Endodermal cell (in vitro differentiated cells): ENCODE measurements around the gene TSPAN18. TPM values are rescaled to one million over a fixed set of nuclear protein-coding genes. Genes with fewer than 3 reads are reported as not detected.

ENCODE experiments used
- DNase-seq: peaks from one replicate; pipeline ENCODE4 v3.0.0-alpha.2; 2017
- H3K27ac ChIP-seq: 2 replicates; pipeline ENCODE4 v1.5.1; 2013; ENCODE audit warnings: mild to moderate bottlenecking, low read depth, low read length, moderate library complexity
- H3K27me3 ChIP-seq: 2 replicates; pipeline ENCODE4 v1.6.1; 2013; ENCODE audit warnings: mild to moderate bottlenecking, low read length, moderate library complexity; ENCODE audit not compliant: insufficient read depth, control insufficient read depth, poor library complexity, severe bottlenecking
- H3K36me3 ChIP-seq: 2 replicates; pipeline ENCODE4 v1.7.0; 2013; ENCODE audit warnings: mild to moderate bottlenecking, low read length, moderate library complexity; ENCODE audit not compliant: control insufficient read depth, insufficient read depth
- H3K4me1 ChIP-seq: one replicate; pipeline ENCODE4 v1.7.0; 2013; ENCODE audit warnings: low read length; ENCODE audit not compliant: control insufficient read depth, insufficient read depth
- H3K4me3 ChIP-seq: 2 replicates; pipeline ENCODE4 v1.5.1; 2013; ENCODE audit warnings: mild to moderate bottlenecking, low read length, moderate library complexity
- H3K9ac ChIP-seq: 2 replicates; pipeline ENCODE4 v1.6.1; 2013; ENCODE audit warnings: mild to moderate bottlenecking, low read length, moderate library complexity; ENCODE audit not compliant: poor library complexity, severe bottlenecking; ENCODE audit errors: extremely low read depth
- H3K9me3 ChIP-seq: 2 replicates; pipeline ENCODE4 v1.6.1; 2013; ENCODE audit warnings: mild to moderate bottlenecking, low read length, moderate library complexity; ENCODE audit not compliant: control insufficient read depth
- H3K27ac Mint-ChIP-seq: 2 replicates; pipeline ENCODE4 v1.8.0; 2020; ENCODE audit warnings: mixed read lengths
- H3K27me3 Mint-ChIP-seq: 2 replicates; pipeline ENCODE4 v1.8.0; 2021; ENCODE audit warnings: mild to moderate bottlenecking, mixed read lengths; ENCODE audit not compliant: insufficient read depth
- H3K36me3 Mint-ChIP-seq: 2 replicates; pipeline ENCODE4 v1.8.0; 2020; ENCODE audit warnings: low read depth, mixed read lengths
- H3K4me1 Mint-ChIP-seq: 2 replicates; pipeline ENCODE4 v1.8.0; 2020; ENCODE audit warnings: mixed read lengths
- H3K4me3 Mint-ChIP-seq: 2 replicates; pipeline ENCODE4 v1.8.0; 2020; ENCODE audit warnings: mild to moderate bottlenecking, moderate library complexity, mixed read lengths
- H3K9me3 Mint-ChIP-seq: 2 replicates; pipeline ENCODE4 v1.8.0; 2020; ENCODE audit warnings: mild to moderate bottlenecking, mixed read lengths
- WGBS, 2 experiments: methylation state at CpG; one replicate each; pipeline versions ENCODE4 v1.1.5 to v1.1.7; 2013; ENCODE audit warnings: missing lambda C conversion rate in 2 of 2, mixed read lengths in 1 of 2; ENCODE audit not compliant: insufficient coverage in 1 of 2, insufficient read length in 1 of 2; 5-methylcytosine and 5-hydroxymethylcytosine counted together
- total RNA-seq, 2 donors: library from RNA; stranded (reverse); fragmentation: NEBNext Ultra II Directional in 1 of 2; extraction: Animal tissue kit (Norgen Biotek cat#: 25700) in 1 of 2; gene quantifications; 2 replicates in 1 of 2; 3 replicates in 1 of 2; pipeline ENCODE4 v1.2.1, GENCODE V29; 2021
- TF ChIP-seq, protein P1 (sequence below): fragments of 200-600 bp; sonication (generic); conservative IDR thresholded peaks from 2 replicates; pipeline ENCODE4 v1.5.0; 2021; ENCODE audit warnings: antibody characterized with exemption, mild to moderate bottlenecking

TSPAN18 gene
- total RNA-seq, 2 donors from 2014 or later = 28.0 to 28.7 TPM

DNA sequence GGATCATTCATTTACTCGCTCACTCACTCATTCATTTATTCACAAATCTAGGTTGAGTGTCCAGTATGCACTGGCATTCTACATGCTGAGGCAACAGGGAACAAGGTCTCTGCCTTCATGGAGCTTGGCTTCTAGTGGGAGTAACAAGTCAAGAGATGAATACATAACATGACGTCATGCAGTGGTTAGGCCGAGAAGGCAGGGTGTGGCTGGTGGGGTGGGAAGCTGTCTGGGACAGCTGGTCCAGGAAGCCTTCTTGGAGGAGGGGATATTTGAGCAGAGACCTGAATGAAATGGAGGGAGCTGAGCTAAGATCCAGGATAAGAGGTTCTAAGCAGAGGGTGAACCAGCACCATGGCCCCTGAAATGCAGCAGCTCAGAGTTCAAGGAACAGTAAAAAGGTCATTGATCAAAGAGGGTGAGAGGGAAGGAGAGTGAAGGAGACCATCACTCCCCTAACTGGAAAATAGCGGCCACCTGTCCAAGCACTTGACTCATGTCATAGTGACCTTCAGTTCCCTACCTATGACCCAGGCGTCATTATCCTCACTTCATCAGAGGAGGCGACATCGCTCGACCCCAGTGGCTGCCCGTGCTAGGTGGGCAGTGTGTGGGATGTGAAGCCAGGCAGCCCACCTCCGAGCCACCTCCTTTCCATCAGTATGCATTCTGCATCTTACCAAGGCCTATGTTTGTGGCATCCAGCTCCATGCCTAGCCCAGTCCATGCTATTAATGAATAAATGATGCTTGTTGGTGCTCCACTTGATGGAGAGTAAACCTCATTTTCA is 105.0 kb downstream of the TSPAN18 start:
- no peak for DNase-seq
- no peak overlapping the region for H3K27ac Mint-ChIP-seq
- Histone ChIP-seq H3K27ac (no peak overlapping the region), H3K27me3 (peaks cover 34% of the 10 kb centered on the region), H3K4me3 (no peak overlapping the region), H3K9ac (no peak overlapping the region), H3K4me1 (peaks cover 35% of the 10 kb centered on the region), H3K9me3 (peaks cover 10% of the 10 kb centered on the region), H3K36me3 (no peaks in the 10 kb centered on the region)
- peaks cover 7% of the 10 kb centered on the region for H3K9me3 Mint-ChIP-seq
- no peak overlapping the region for H3K4me3 Mint-ChIP-seq
- no peaks in the 10 kb centered on the region for H3K36me3 Mint-ChIP-seq
- TF ChIP-seq, protein P1, sequence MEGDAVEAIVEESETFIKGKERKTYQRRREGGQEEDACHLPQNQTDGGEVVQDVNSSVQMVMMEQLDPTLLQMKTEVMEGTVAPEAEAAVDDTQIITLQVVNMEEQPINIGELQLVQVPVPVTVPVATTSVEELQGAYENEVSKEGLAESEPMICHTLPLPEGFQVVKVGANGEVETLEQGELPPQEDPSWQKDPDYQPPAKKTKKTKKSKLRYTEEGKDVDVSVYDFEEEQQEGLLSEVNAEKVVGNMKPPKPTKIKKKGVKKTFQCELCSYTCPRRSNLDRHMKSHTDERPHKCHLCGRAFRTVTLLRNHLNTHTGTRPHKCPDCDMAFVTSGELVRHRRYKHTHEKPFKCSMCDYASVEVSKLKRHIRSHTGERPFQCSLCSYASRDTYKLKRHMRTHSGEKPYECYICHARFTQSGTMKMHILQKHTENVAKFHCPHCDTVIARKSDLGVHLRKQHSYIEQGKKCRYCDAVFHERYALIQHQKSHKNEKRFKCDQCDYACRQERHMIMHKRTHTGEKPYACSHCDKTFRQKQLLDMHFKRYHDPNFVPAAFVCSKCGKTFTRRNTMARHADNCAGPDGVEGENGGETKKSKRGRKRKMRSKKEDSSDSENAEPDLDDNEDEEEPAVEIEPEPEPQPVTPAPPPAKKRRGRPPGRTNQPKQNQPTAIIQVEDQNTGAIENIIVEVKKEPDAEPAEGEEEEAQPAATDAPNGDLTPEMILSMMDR = no peak
- H3K27me3 Mint-ChIP-seq = peaks cover 27% of the 10 kb centered on the region
- WGBS, 2 experiments = 90% methylated on average over 8 to 10 of the region's 10 CpGs
- peaks cover 59% of the 10 kb centered on the region for H3K4me1 Mint-ChIP-seq

DNA sequence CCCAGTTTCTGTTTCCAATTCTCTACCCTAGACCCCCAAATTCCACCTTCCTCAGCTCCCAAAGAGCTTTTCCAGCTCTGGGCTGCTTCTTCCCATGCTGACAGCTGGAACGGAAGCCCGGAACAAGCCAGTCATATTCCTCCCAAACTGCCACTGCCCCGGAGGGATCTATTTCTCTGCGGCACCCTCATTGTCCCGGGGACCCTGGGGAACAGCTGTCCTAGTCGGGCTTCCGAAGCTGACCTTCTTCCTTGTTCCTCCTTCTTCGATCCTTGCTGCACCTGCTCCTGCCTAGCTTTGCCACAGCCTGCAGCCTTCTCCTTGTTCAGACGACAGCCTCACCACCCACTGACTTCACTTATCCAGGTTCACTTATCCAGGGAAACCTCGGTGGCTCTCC is 105.7 kb downstream of the TSPAN18 start:
- WGBS, 2 experiments = 81 to 86% methylated on average over 8 to 10 of the region's 10 CpGs
- H3K9me3 Mint-ChIP-seq = peaks cover 11% of the 10 kb centered on the region
- Histone ChIP-seq H3K9me3 (peaks cover 17% of the 10 kb centered on the region), H3K36me3 (no peaks in the 10 kb centered on the region), H3K4me3 (no peak overlapping the region), H3K27ac (no peak overlapping the region), H3K9ac (no peak overlapping the region), H3K27me3 (peaks cover 33% of the 10 kb centered on the region), H3K4me1 (peaks cover 35% of the 10 kb centered on the region)
- no peak overlapping the region for H3K4me3 Mint-ChIP-seq
- peaks cover 3% of the 10 kb centered on the region for H3K36me3 Mint-ChIP-seq
- TF ChIP-seq, protein P1 = no peak
- no peak overlapping the region for H3K27ac Mint-ChIP-seq
- peaks cover 23% of the 10 kb centered on the region for H3K27me3 Mint-ChIP-seq
- H3K4me1 Mint-ChIP-seq = peaks cover 59% of the 10 kb centered on the region
- DNase-seq = no peak

- no peak for DNase-seq
- Mint-ChIP-seq H3K9me3 (peaks cover 11% of the 10 kb centered on the region), H3K27me3 (peaks cover 18% of the 10 kb centered on the region), H3K27ac (peak overlapping the region; percentile 95), H3K36me3 (peaks cover 3% of the 10 kb centered on the region), H3K4me1 (peaks cover 58% of the 10 kb centered on the region), H3K4me3 (peak overlapping the region; percentile 15)
- H3K9ac ChIP-seq = no peak overlapping the region
- peaks cover 25% of the 10 kb centered on the region for H3K27me3 ChIP-seq
- no peaks in the 10 kb centered on the region for H3K36me3 ChIP-seq
- TF ChIP-seq, protein P1 = no peak
- H3K4me1 ChIP-seq = peaks cover 35% of the 10 kb centered on the region
- H3K4me3 ChIP-seq = no peak overlapping the region
- peak overlapping the region; percentile 82 for H3K27ac ChIP-seq
- peaks cover 24% of the 10 kb centered on the region for H3K9me3 ChIP-seq
- WGBS, 2 experiments = 82 to 83% methylated on average over 5 to 6 of the region's 6 CpGs
These were observed 106.6 kb downstream of the TSPAN18 start for GRCh38 chr11:44833221-44833876.
